ENCODE measurements around the gene COG1. TPM values are rescaled to one million over a fixed set of nuclear protein-coding genes. Genes with fewer than 3 reads are reported as not detected.
A peak's percentile ranks its signal among the peaks of the same experiment; 100 is the strongest.
"Not testable (repeated sequence)": the region's sequence is repeated elsewhere in the genome, so short reads cannot be mapped to it uniquely, and the experiment has no call there.

The COG1 gene
- polyA plus RNA-seq, 2 of the 4 experiments (the other 2 are of a cell fraction): 19.5 to 26.0 TPM

DNA sequence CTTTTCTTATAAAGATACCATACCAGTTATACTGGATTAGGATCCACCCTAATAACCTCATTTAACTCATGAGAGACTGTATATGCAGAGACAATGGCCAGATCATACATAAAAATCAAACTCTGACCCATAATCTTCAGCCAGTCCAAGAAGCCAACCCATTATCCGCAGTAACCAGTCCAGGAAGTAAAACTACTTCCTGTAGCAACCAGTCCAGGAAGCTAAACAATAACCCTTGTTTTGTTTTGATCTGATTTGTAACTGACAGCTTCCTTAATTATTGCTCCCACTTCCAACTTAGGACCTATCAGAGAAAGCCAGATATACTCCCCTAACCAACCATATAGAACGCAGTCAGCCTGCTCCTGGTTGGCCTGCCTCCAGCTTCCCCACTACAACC is 47.2 kb upstream of the COG1 start:
- no peak for FAIRE-seq
- Histone ChIP-seq H3K4me2 (no peak overlapping the region), H3K4me3 (no peak overlapping the region), H3K4me1 (no peaks in the 10 kb centered on the region), H3K27ac (no peak overlapping the region), H3K9me3 (peaks cover 17% of the 10 kb centered on the region)
- WGBS (ENCODE audit: missing lambda C conversion rate): 91% methylated on average over 2 of the region's 2 CpGs
- CTCF ChIA-PET: interaction anchor here (0.6 to 3.5 kb wide), 6 partner anchors 9 to 420 kb away, joined by 3 to 16 read pairs (median 4); no protein-coding TSS in a partner anchor
- POLR2A ChIA-PET: no interaction called here
- ATAC-seq: no peak
- no peak for DNase-seq (ENCODE audit: low read depth in 1 of 2, low spot score in 1 of 2)
- TF ChIP-seq ZNF302 (CRISPR knock-in tag; IDR thresholded peaks at IDR 0.05) (no peak), HOXB13 (CRISPR knock-in tag; IDR thresholded peaks at IDR 0.05; ENCODE audit: low read depth) (no peak), CBX2 (IDR thresholded peaks at IDR 0.05; ENCODE audit: borderline replicate concordance, low read depth) (no peak)

- H3K27ac ChIP-seq; ATAC-seq; H3K4me2 ChIP-seq; CTCF ChIA-PET; H3K4me3 ChIP-seq; FAIRE-seq; DNase-seq (ENCODE audit: low read depth in 1 of 2, low spot score in 1 of 2); POLR2A ChIA-PET: not testable (repeated sequence)
- WGBS (ENCODE audit: missing lambda C conversion rate): 57% methylated on average over 1 of the region's 11 CpGs
- Histone ChIP-seq H3K4me1 (peaks cover 12% of the 10 kb centered on the region), H3K9me3 (peaks cover 23% of the 10 kb centered on the region)
These were observed 45.1 kb upstream of the COG1 start for GRCh38 chr17:73147791-73148190.

GRCh38 chr17:73148540-73149334 is 44.1 kb upstream of the COG1 start:
- FAIRE-seq (no peak), DNase-seq (ENCODE audit: low read depth in 1 of 2, low spot score in 1 of 2) (no peak), ATAC-seq (no peak)
- WGBS (ENCODE audit: missing lambda C conversion rate): 63% methylated on average over 6 of the region's 6 CpGs
- peaks cover 12% of the 10 kb centered on the region for H3K4me1 ChIP-seq
- no peak overlapping the region for H3K4me2 ChIP-seq
- POLR2A ChIA-PET: no interaction called here
- no peak overlapping the region for H3K27ac ChIP-seq
- H3K4me3 ChIP-seq: no peak overlapping the region
- peaks cover 23% of the 10 kb centered on the region for H3K9me3 ChIP-seq
- TF ChIP-seq GATA3 (IDR thresholded peaks at IDR 0.05; ENCODE audit: borderline replicate concordance) (no peak), TFCP2L1 (CRISPR knock-in tag; IDR thresholded peaks at IDR 0.05) (no peak), HDAC2 (IDR thresholded peaks at IDR 0.05) (no peak), ZSCAN20 (CRISPR knock-in tag; IDR thresholded peaks at IDR 0.05) (no peak), MAFK (IDR thresholded peaks at IDR 0.05; ENCODE audit: partially characterized antibody) (peak; percentile 84)
- CTCF ChIA-PET: interaction anchor here (0.6 to 1.5 kb wide), 2 partner anchors 10 to 30 kb away, joined by 4 read pairs; no protein-coding TSS in a partner anchor

DNA sequence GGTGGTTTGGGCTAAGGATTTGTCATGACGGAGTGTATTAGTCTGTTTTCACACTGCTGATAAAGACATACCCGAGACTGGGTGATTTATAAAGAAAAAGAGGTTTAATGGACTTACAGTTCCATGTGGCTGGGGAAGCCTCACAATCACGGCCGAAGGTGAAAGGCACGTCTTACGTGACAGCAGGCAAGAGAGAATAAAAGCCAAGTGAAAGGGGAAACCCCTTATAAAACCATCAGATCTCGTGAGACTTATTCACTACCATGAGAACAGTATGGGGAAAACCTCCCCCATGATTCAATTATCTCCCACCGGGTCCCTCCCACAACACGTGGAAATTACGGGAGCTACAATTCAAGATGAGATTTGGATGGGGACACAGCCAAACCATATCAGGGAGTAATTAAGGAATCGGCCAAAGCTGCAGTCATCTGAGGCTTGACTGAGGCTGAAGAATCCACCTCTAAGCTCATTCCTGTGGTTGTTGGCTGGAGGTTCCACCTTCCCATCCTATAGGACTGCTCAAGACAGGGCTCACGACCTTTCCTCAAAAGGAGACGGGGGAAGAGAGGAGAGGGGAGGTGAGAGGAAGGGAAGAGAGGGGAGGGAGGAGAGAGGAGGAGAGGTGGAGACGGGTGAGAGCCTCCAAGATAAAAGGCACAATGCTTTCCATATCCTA is 42.1 kb upstream of the COG1 start:
- FAIRE-seq; H3K4me2 ChIP-seq; POLR2A ChIA-PET; DNase-seq (ENCODE audit: low read depth in 1 of 2, low spot score in 1 of 2); H3K27ac ChIP-seq; H3K4me3 ChIP-seq: not testable (repeated sequence)
- Histone ChIP-seq H3K9me3 (peaks cover 18% of the 10 kb centered on the region; the same call in 2 of the 3 replicates), H3K4me1 (peaks cover 12% of the 10 kb centered on the region)
- WGBS (ENCODE audit: missing lambda C conversion rate): 65% methylated on average over 14 of the region's 14 CpGs
- CTCF ChIA-PET: interaction anchor here (1.0 to 1.4 kb wide), 2 partner anchors 423 to 592 kb away, joined by 3 to 4 read pairs; no protein-coding TSS in a partner anchor
- peak in 1 of 2 experiments; percentile 12; a peak in 1 of 6 replicates for ATAC-seq

DNA sequence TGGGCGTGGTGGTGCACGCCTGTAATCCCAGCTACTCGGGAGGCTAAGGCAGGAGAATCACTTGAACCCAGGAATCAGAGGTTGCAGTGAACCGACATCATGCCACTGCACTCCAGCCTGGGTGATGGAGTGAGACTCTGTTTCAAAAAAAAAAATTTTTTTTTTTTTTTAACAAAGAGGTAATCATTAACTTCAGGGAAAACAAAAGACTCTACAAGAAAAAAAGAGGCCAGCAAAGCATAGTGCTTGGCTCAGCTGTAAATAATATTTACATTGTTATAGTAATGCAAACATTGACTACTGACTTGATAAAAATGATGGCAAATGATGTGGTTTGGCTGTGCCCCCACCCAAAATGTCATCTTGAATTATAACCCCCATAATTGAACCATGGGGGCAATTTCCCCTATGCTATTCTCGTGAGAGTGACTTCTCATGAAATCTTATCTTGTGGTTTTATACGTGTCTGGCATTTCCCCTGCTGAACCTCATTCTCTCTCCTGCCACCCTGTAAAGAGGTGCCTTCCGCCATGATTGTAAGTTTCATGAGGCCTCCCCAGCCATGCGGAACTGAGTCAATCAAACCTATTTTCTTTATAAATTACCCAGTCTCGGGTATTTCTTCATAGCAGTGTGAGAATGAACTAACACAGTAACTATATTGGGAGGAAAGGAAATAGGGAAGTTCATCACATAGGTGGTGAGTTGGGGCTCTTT is 40.8 kb upstream of the COG1 start:
- peaks cover 16% of the 10 kb centered on the region; the same call in 2 of the 3 replicates for H3K9me3 ChIP-seq
- H3K4me2 ChIP-seq: peak overlapping the region; percentile 54
- 47% methylated on average over 9 of the region's 9 CpGs for WGBS (ENCODE audit: missing lambda C conversion rate)
- no peak for DNase-seq (ENCODE audit: low read depth in 1 of 2, low spot score in 1 of 2)
- peak; percentile 16 for TF ChIP-seq MAFK (IDR thresholded peaks at IDR 0.05; ENCODE audit: partially characterized antibody)
- no peak for TF ChIP-seq KDM1A (IDR thresholded peaks at IDR 0.05; ENCODE audit: low read depth)
- ChIA-PET CTCF (interaction anchor here (1.4 kb wide), 1 partner anchor 425 kb away, joined by 4 read pairs; no protein-coding TSS in a partner anchor), POLR2A (no interaction called here)
- peaks cover 15% of the 10 kb centered on the region for H3K4me1 ChIP-seq
- no peak overlapping the region for H3K4me3 ChIP-seq
- FAIRE-seq: no peak
- ATAC-seq: 0 out of 6 replicates have a peak, but pooled peaks of 1 of the 2 experiments have one; percentile 5
- H3K27ac ChIP-seq: no peak overlapping the region

Measured in A549 (cell line).